ENCODE data around the gene ZNF205.
A peak's percentile ranks its signal among the peaks of the same experiment; 100 is the strongest.

The ZNF205 gene

DNA sequence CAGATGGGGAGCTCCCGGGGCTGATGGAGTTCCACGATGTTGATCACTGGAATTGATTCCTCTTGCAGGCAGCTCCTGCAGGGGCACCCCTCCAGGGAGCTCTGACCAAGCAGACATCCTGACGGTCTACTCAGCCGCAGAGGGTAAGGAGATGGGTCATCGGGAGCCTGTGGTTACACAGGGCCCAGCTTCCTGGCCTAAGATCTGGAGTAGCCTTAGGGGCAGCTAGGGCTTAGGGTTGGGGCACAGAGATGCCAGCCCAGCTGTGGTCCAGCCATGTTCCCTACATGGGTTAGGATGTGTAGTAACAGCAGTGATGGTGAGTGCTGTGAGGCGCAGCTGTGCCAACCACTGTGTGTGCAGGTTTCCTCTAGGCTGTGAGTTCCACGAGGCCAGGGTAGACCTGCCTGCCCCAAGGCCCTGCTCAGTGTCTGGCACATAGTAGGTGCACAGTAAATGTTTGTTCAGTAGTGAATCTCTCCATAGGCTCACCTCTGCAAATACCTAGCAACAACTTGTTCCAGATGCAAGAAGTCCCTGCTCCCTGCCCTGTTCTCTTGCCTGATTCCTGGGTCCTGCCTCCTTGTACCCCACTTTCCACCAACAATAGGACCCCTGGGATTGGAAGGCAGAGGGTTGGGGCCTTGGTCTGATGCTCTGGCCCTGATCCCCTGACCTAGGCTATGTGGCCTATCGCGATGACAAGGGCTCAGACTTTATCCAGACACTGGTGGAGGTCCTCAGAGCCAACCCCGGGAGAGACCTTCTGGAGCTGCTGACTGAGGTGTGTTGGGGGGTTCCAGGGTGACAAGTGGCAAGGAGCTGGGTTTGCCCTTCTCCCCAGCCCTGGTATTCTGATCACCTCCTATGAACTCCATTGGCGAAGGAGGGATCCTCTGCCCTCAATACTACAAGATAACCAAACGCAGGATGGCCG, 36.1 kb downstream of the ZNF205 start:
- no peak for DNase-seq (ENCODE audit: low read depth)
- TF ChIP-seq, protein P1, sequence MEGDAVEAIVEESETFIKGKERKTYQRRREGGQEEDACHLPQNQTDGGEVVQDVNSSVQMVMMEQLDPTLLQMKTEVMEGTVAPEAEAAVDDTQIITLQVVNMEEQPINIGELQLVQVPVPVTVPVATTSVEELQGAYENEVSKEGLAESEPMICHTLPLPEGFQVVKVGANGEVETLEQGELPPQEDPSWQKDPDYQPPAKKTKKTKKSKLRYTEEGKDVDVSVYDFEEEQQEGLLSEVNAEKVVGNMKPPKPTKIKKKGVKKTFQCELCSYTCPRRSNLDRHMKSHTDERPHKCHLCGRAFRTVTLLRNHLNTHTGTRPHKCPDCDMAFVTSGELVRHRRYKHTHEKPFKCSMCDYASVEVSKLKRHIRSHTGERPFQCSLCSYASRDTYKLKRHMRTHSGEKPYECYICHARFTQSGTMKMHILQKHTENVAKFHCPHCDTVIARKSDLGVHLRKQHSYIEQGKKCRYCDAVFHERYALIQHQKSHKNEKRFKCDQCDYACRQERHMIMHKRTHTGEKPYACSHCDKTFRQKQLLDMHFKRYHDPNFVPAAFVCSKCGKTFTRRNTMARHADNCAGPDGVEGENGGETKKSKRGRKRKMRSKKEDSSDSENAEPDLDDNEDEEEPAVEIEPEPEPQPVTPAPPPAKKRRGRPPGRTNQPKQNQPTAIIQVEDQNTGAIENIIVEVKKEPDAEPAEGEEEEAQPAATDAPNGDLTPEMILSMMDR (conservative IDR thresholded peaks at IDR 0.05; ENCODE audit: low read depth, low read length) = no peak
- no peak overlapping the region for H3K4me3 ChIP-seq (ENCODE audit: low read length)

DNA sequence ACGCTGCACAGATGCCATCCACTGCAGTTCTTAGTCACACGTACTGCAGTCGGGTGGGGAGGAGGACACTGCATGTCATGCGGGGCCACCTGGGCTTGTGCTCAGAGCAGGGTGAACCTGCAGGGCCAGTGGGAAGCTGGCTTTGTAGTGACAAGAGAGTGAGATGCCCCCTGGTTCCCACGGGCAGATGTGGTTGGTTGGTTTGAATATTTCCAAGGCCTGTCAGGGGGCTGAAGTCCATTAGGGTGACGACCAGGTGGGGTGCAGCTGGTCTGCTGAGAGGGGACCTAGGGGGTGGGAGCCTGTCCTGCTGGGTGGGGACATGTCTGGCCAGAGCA, 36.8 kb downstream of the ZNF205 start:
- no peak overlapping the region for H3K4me3 ChIP-seq (ENCODE audit: low read length)

DNA sequence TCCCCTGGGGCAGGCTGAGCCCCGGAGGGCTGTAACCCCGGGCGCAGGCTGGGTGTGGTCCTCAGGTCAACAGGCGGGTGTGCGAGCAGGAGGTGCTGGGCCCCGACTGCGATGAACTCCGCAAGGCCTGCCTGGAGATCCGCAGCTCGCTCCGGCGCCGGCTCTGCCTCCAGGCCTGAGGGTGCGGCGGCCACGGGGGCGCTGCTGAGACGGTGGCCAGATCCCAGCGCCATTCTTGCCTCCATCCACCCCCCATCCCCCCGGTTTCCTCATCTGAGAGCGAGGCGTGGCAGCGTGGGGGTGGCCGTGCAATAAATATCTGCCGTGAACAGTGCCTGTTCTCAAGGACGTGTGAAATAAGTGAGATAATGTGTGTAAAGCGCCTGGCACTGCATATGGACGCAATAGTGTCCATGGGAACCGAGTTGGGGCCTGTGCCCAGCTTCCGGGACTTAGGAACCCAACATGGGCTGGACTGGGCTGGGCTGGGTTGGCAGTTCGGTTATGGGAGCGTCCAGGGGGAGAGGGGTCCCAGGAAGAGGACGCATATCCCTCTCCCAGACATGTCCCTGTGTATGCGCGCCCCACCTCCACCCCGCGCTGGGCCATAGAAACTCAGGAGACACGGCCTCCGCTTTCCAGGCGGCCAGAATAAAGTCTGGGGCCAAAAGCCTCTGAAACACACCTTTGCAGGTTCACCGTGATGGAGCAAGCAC, 37.4 kb downstream of the ZNF205 start:
- H3K4me3 ChIP-seq (ENCODE audit: low read length) = peak overlapping the region; percentile 78
- TF ChIP-seq, protein P1 (conservative IDR thresholded peaks at IDR 0.05; ENCODE audit: low read depth, low read length) = peak; percentile 62
- no peak for DNase-seq (ENCODE audit: low read depth)

More for the DNA sequence above, 36.8 kb downstream of the ZNF205 start:
- DNase-seq (ENCODE audit: low read depth) = no peak
- TF ChIP-seq, protein P1 (conservative IDR thresholded peaks at IDR 0.05; ENCODE audit: low read depth, low read length) = no peak

DNA sequence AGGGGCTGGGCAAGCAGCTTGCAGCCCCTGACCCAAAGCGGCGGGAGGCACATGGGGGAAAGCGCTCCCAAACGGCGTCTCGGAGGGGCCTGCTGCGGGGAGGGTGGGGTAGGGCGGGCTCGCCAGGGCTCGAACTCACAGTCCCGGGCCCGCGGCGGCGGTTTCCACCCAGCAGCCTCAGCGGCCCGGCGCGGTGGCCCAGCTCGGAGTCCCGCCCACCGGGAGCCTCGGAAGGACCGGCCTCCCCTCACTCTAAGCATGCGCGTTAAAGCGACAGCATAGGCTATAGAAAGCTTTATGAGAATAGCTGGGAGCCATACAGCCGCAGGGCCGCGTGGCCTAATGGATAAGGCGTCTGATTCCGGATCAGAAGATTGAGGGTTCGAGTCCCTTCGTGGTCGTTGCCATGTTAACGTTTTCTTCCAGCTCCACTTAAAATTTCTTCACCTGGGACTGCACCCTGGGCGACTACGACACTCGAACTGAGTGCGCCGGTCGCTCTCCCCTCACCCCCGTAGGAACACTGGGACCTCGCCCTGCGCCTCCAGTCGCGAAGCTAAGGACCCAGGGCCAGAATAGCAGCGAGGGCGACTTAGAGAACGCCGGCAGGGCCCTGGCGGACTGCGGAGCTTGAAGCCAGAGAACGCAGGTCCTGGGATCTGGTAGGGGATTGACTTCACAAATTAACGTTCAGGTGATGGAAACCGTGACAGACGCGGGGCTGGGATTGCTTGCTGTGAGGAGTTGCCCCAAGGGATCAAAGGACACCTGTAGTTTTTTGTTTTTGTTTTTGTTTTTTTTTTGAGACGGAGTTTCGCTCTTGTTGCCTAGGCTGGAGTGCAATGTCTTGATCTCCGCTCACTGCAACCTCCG, 38.2 kb downstream of the ZNF205 start:
- TF ChIP-seq, protein P1 (conservative IDR thresholded peaks at IDR 0.05; ENCODE audit: low read depth, low read length) = no peak
- peak overlapping the region; percentile 78 for H3K4me3 ChIP-seq (ENCODE audit: low read length)
- DNase-seq (ENCODE audit: low read depth) = peak; percentile 77

DNA sequence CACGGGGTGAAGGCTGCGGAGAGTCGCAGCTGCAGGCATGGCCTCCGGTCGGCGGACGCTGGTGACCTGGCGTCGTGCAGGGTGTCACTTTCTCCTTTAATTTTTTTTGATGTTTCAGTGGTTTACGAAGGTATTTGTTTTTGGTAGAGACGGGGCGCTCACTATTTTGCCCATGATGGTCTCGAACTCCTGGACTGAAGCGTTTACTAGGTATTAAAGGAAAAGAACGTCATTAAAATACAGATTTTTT, 39.6 kb downstream of the ZNF205 start:
- TF ChIP-seq, protein P1 (conservative IDR thresholded peaks at IDR 0.05; ENCODE audit: low read depth, low read length) = no peak
- peak overlapping the region; percentile 61 for H3K4me3 ChIP-seq (ENCODE audit: low read length)
- no peak for DNase-seq (ENCODE audit: low read depth)

DNA sequence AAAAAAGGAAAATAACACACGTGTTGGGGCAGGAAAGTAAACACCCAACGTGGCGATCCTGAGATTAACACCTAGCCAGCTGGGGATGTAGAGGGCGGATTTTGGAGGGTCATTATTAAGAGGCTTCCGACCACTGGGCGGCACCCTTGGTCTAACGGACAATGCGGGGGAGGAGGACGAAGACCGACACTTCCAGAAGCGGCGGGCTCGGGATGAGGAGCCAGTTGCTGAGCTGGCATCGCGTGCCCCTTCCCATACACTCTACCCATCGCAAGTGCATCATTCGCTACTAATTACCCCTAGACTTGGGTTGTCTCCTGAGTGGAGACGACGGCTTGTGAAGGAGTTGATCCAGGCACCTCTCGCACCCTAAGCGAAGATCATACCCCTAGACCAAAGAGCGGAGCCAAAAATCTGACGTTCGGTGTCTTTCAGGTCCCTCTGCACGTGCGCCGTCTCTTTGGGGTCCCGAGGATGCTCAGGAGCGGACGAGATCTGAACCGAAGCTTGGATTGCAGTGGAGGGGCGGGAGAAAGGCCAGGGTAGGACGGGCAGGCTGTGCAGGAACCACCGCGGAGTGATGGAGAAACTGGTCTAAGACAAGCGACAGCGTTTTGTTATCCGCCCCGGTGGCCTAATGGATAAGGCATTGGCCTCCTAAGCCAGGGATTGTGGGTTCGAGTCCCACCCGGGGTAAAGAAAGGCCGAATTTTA, 40.0 kb downstream of the ZNF205 start:
- peak overlapping the region; percentile 61 for H3K4me3 ChIP-seq (ENCODE audit: low read length)
- DNase-seq (ENCODE audit: low read depth) = peak; percentile 48
- TF ChIP-seq, protein P1 (conservative IDR thresholded peaks at IDR 0.05; ENCODE audit: low read depth, low read length) = peak; percentile 45

Data from retinal pigment epithelial cell (primary cell).